GM23338 (cell line): ENCODE results near the gene ARL5C. TPM values are rescaled to one million over a fixed set of nuclear protein-coding genes. Genes with fewer than 3 reads are reported as not detected.

Experiments used
- ATAC-seq: fragments of 200-7000 bp; cut with Tn5 transposase; 3 replicates; pipeline ENCODE4 v1.9.1; 2020
- DNase-seq: peaks from one replicate; pipeline ENCODE4 v3.0.0-alpha.2; 2015; ENCODE audit warnings: low spot score
- H2AFZ ChIP-seq: fragments of 200-600 bp; sonication (generic); 2 replicates; pipeline ENCODE4 v1.8.0; 2016; ENCODE audit warnings: antibody characterized with exemption, mild to moderate bottlenecking, moderate library complexity
- H3F3A ChIP-seq: fragments of 200-600 bp; sonication (generic); replicated peaks from 2 replicates; pipeline ENCODE4 v1.8.0; 2017; ENCODE audit warnings: antibody characterized with exemption, mixed run types, low read depth
- H3K27ac ChIP-seq: fragments of 200-600 bp; sonication (generic); 2 replicates; pipeline ENCODE4 v1.6.1; 2016; ENCODE audit warnings: low read depth
- H3K27me3 ChIP-seq: fragments of 200-600 bp; sonication (generic); 2 replicates; pipeline ENCODE4 v1.8.0; 2016; ENCODE audit warnings: mild to moderate bottlenecking, mixed run types, moderate library complexity; ENCODE audit not compliant: insufficient read depth
- H3K36me3 ChIP-seq: fragments of 200-600 bp; sonication (generic); 2 replicates; pipeline ENCODE4 v1.8.0; 2016; ENCODE audit warnings: mild to moderate bottlenecking; ENCODE audit not compliant: insufficient read depth
- H3K4me1 ChIP-seq: fragments of 200-600 bp; sonication (generic); 2 replicates; pipeline ENCODE4 v1.8.0; 2016; ENCODE audit warnings: mild to moderate bottlenecking, moderate library complexity; ENCODE audit not compliant: insufficient read depth
- H3K4me2 ChIP-seq: fragments of 200-600 bp; sonication (generic); 2 replicates; pipeline ENCODE4 v1.7.1; 2017; ENCODE audit warnings: mixed run types
- H3K4me3 ChIP-seq: fragments of 200-600 bp; sonication (generic); 2 replicates; pipeline ENCODE4 v1.6.1; 2016; ENCODE audit warnings: mixed run types
- H3K79me2 ChIP-seq: fragments of 200-600 bp; sonication (generic); replicated peaks from 2 replicates; pipeline ENCODE4 v1.8.0; 2017; ENCODE audit warnings: mild to moderate bottlenecking; ENCODE audit not compliant: insufficient read depth
- H3K9me2 ChIP-seq: fragments of 200-600 bp; sonication (generic); 2 replicates; pipeline ENCODE4 v1.8.0; 2017; ENCODE audit not compliant: insufficient read depth
- H4K20me1 ChIP-seq: fragments of 200-600 bp; sonication (generic); replicated peaks from 2 replicates; pipeline ENCODE4 v1.8.0; 2017; ENCODE audit warnings: mild to moderate bottlenecking; ENCODE audit not compliant: insufficient read depth
- H3K27ac Mint-ChIP-seq: 2 replicates; pipeline ENCODE4 v1.8.0; 2020; ENCODE audit warnings: inconsistent platforms, mild to moderate bottlenecking, moderate library complexity, mixed read lengths
- H3K27me3 Mint-ChIP-seq: 3 replicates; pipeline ENCODE4 v1.8.0; 2022; ENCODE audit warnings: low read depth, mild to moderate bottlenecking, moderate library complexity, mixed read lengths, inconsistent platforms; ENCODE audit not compliant: insufficient read depth, poor library complexity
- H3K36me3 Mint-ChIP-seq: 3 replicates; pipeline ENCODE4 v1.8.0; 2021; ENCODE audit warnings: low read depth, mild to moderate bottlenecking, inconsistent platforms, moderate library complexity, mixed read lengths
- H3K4me1 Mint-ChIP-seq: 3 replicates; pipeline ENCODE4 v1.8.0; 2020; ENCODE audit warnings: mild to moderate bottlenecking, inconsistent platforms, mixed read lengths
- H3K4me3 Mint-ChIP-seq: 3 replicates; pipeline ENCODE4 v1.8.0; 2021; ENCODE audit warnings: moderate library complexity, mild to moderate bottlenecking, inconsistent platforms, mixed read lengths
- H3K9me3 Mint-ChIP-seq: 3 replicates; pipeline ENCODE4 v1.8.0; 2020; ENCODE audit warnings: moderate library complexity, mild to moderate bottlenecking, inconsistent platforms, mixed read lengths
- CREB1 ChIP-seq: fragments of 250-450 bp; sonication (Bioruptor Pico); IDR thresholded peaks from 2 replicates; pipeline ENCODE4 v1.5.0; 2020; ENCODE audit warnings: low read depth, mild to moderate bottlenecking, moderate library complexity
- CTCF ChIP-seq, 2 experiments: fragments of 200-600 bp in 1 of 2; sonication (generic) in 1 of 2; conservative IDR thresholded peaks; 2 replicates each; pipeline versions ENCODE4 v1.5.1 to v1.6.1; 2016 to 2017; ENCODE audit warnings: antibody characterized with exemption in 2 of 2, low read depth in 2 of 2, mild to moderate bottlenecking in 2 of 2, moderate library complexity in 1 of 2
- ETS1 ChIP-seq: IDR thresholded peaks from 2 replicates; pipeline ENCODE4 v1.6.1; 2016; ENCODE audit warnings: antibody characterized with exemption
- EZH2 ChIP-seq: fragments of 200-600 bp; sonication (generic); IDR thresholded peaks from one replicate; pipeline ENCODE4 v1.8.0; 2017; ENCODE audit warnings: antibody characterized with exemption, mild to moderate bottlenecking, low read depth; ENCODE audit not compliant: unreplicated experiment
- EZH2phosphoT487 ChIP-seq: fragments of 200-600 bp; sonication (generic); IDR thresholded peaks from one replicate; pipeline ENCODE4 v1.8.1; 2018; ENCODE audit warnings: antibody characterized with exemption; ENCODE audit not compliant: unreplicated experiment
- JUNB ChIP-seq: IDR thresholded peaks from one replicate; pipeline ENCODE4 v1.6.1; 2016; ENCODE audit warnings: antibody characterized with exemption; ENCODE audit not compliant: unreplicated experiment
- NANOG ChIP-seq: IDR thresholded peaks from 2 replicates; pipeline ENCODE4 v1.6.1; 2016; ENCODE audit warnings: antibody characterized with exemption, borderline replicate concordance
- POLR2AphosphoS5 ChIP-seq: IDR thresholded peaks from 2 replicates; pipeline ENCODE4 v1.6.1; 2016; ENCODE audit warnings: antibody characterized with exemption, low read depth
- REST ChIP-seq: IDR thresholded peaks from one replicate; pipeline ENCODE4 v1.6.1; 2018; ENCODE audit warnings: antibody characterized with exemption; ENCODE audit not compliant: unreplicated experiment
- STAT1 ChIP-seq: IDR thresholded peaks from one replicate; pipeline ENCODE4 v1.6.1; 2016; ENCODE audit warnings: antibody characterized with exemption; ENCODE audit not compliant: unreplicated experiment
- ZNF114 ChIP-seq: fragments of 250-450 bp; sonication (Bioruptor Pico); IDR thresholded peaks from 2 replicates; pipeline ENCODE4 v1.5.0; 2020; ENCODE audit warnings: mild to moderate bottlenecking, moderate library complexity
- ZNF331 ChIP-seq: fragments of 250-450 bp; sonication (Bioruptor Pico); IDR thresholded peaks from 2 replicates; pipeline ENCODE4 v1.5.0; 2020; ENCODE audit warnings: low read depth, mild to moderate bottlenecking, moderate library complexity
- ZNF462 ChIP-seq: fragments of 250-450 bp; sonication (Bioruptor Pico); IDR thresholded peaks from 2 replicates; pipeline ENCODE4 v1.5.0; 2020; ENCODE audit warnings: mild to moderate bottlenecking, moderate library complexity
- polyA plus RNA-seq: library from polyadenylated mRNA; unstranded; fragments of >200 nt; fragmentation: Nextera tagmentation; extraction: Ambion mirVana; gene quantifications from 2 replicates; pipeline ENCODE4 v1.2.1, GENCODE V29; 2016
- total RNA-seq: library from RNA; depleted of rRNA; stranded (reverse); fragments of >200 nt; shearing (Covaris generic); gene quantifications from 2 replicates; pipeline ENCODE4 v1.2.3, GENCODE V29; 2014

The ARL5C gene
- total and polyA plus RNA-seq, 2 experiments from 2014 or later: not detected

- Mint-ChIP-seq H3K36me3 (no peaks in the 10 kb centered on the region), H3K27me3 (peaks cover 16% of the 10 kb centered on the region), H3K4me3 (no peak overlapping the region), H3K9me3 (peaks cover 3% of the 10 kb centered on the region; the same call in 1 of the 3 replicates), H3K27ac (no peak overlapping the region), H3K4me1 (peaks cover 8% of the 10 kb centered on the region; the same call in 1 of the 3 replicates)
- Histone ChIP-seq H3K4me1 (no peaks in the 10 kb centered on the region), H4K20me1 (no peaks in the 10 kb centered on the region), H3K27me3 (no peaks in the 10 kb centered on the region), H3F3A (no peaks in the 10 kb centered on the region), H3K36me3 (no peaks in the 10 kb centered on the region), H3K4me3 (no peak overlapping the region), H3K27ac (no peak overlapping the region), H3K4me2 (no peak overlapping the region), H3K9me2 (no peaks in the 10 kb centered on the region), H3K79me2 (no peaks in the 10 kb centered on the region), H2AFZ (no peak overlapping the region)
- TF ChIP-seq ZNF331 (CRISPR knock-in tag) (no peak), EZH2 (no peak), ZNF462 (CRISPR knock-in tag) (no peak), NANOG (no peak), POLR2AphosphoS5 (no peak), EZH2phosphoT487 (no peak), CREB1 (CRISPR knock-in tag) (no peak), JUNB (no peak), ZNF114 (CRISPR knock-in tag) (no peak), ETS1 (no peak), CTCF (conservative IDR thresholded peaks at IDR 0.05; ENCODE audit: low read depth in 2 of 2) (no peak), STAT1 (no peak), REST (no peak)
- no peak for ATAC-seq
- no peak for DNase-seq
Measured at GRCh38 chr17:39130205-39130604, 35.8 kb downstream of the ARL5C start.
